Left lung (tissue), 10 donors: Measurements from ENCODE around the gene HPSE2. TPM values are rescaled to one million over a fixed set of nuclear protein-coding genes. Genes with fewer than 3 reads are reported as not detected.

Source experiments
- ATAC-seq: fragments of 200-7000 bp; cut with Tn5 transposase; one replicate; pipeline ENCODE4 v1.9.1; 2020; ENCODE audit warnings: moderate library complexity
- DNase-seq, 4 donors: peaks; one replicate each; pipeline ENCODE4 v3.0.0-alpha.2; 2013 to 2020
- H3K27ac ChIP-seq, 2 donors: fragments of 200-600 bp; sonication (generic) in 1 of 2; one replicate each; pipeline versions ENCODE4 v1.5.0 to v1.8.0; 2020 to 2021
- H3K27me3 ChIP-seq, 2 donors: fragments of 200-600 bp; sonication (generic) in 1 of 2; one replicate each; pipeline versions ENCODE4 v1.5.0 to v1.8.0; 2020 to 2021
- H3K36me3 ChIP-seq, 2 donors: fragments of 200-600 bp; sonication (generic) in 1 of 2; one replicate each; pipeline versions ENCODE4 v1.5.0 to v1.8.0; 2020 to 2021
- H3K4me1 ChIP-seq, 2 donors: fragments of 200-600 bp; one replicate each; pipeline ENCODE4 v1.8.0; 2021
- H3K4me3 ChIP-seq, 2 donors: fragments of 200-600 bp; sonication (generic) in 1 of 2; one replicate each; pipeline versions ENCODE4 v1.5.0 to v1.8.0; 2020 to 2021; ENCODE audit warnings: mild to moderate bottlenecking in 1 of 2
- H3K9me3 ChIP-seq, 2 donors: fragments of 200-600 bp; sonication (generic) in 1 of 2; one replicate each; pipeline versions ENCODE4 v1.5.0 to v1.8.0; 2020 to 2021
- CTCF ChIP-seq, 2 donors: fragments of 200-600 bp; sonication (generic) in 1 of 2; IDR thresholded peaks; one replicate each; pipeline versions ENCODE4 v1.5.0 to v1.8.0; 2021; ENCODE audit warnings: antibody characterized with exemption in 2 of 2
- intact Hi-C, 2 donors: fragments of 100-400 bp; cut with DNase I; formaldehyde crosslinking; loops; one replicate each; pipeline versions ENCODE4 v1.11.2 to v1.14.2; 2022
- polyA plus RNA-seq, 6 donors: library from polyadenylated mRNA; unstranded; fragments of 120-200 nt; gene quantifications; one replicate each; pipeline ENCODE4 v1.2.1, GENCODE V29; 2013; ENCODE audit not compliant: insufficient read length in 6 of 6
- total RNA-seq, 2 donors: library from RNA; stranded (reverse); fragmentation: NEBNext Ultra II Directional; extraction: Animal tissue kit (Norgen Biotek cat#: 25700); gene quantifications; one replicate each; pipeline ENCODE4 v1.2.1, GENCODE V29; 2021
- donor health status: DM: no; HTN: yes; CAD: no.
- donor health status: DM: no; HTN: no; CAD: no.

Gene HPSE2
- total and polyA plus RNA-seq, 8 donors, result 0.50 to 20.4 (median 12.1) TPM

- Histone ChIP-seq H3K36me3 (no peaks in the 10 kb centered on the region), H3K9me3 (peaks cover 0 to 16% of the 10 kb centered on the region in 2 donors), H3K4me3 (no peak overlapping the region), H3K27me3 (no peaks in the 10 kb centered on the region), H3K4me1 (no peaks in the 10 kb centered on the region), H3K27ac (no peak overlapping the region)
- intact Hi-C loops, result no loop called here
- DNase-seq (no peak), ATAC-seq (no peak)
- TF ChIP-seq CTCF (IDR thresholded peaks at IDR 0.05), result no peak
Observed at GRCh38 chr10:99010286-99010685, 225.4 kb downstream of the HPSE2 start.

GRCh38 chr10:99008054-99008453 lies 227.6 kb downstream of the HPSE2 start:
- no peak overlapping the region for H3K4me3 ChIP-seq
- no peaks in the 10 kb centered on the region for H3K4me1 ChIP-seq
- no peak overlapping the region for H3K27ac ChIP-seq
- intact Hi-C loops, result no loop called here
- no peaks in the 10 kb centered on the region for H3K36me3 ChIP-seq
- H3K27me3 ChIP-seq, result no peaks in the 10 kb centered on the region
- peaks cover 0 to 37% of the 10 kb centered on the region in 2 donors for H3K9me3 ChIP-seq
- no peak for ATAC-seq
- TF ChIP-seq CTCF (IDR thresholded peaks at IDR 0.05), result no peak
- DNase-seq, result no peak

- H3K27ac ChIP-seq, result no peak overlapping the region
- intact Hi-C loops, result no loop called here
- H3K4me1 ChIP-seq, result no peaks in the 10 kb centered on the region
- no peaks in the 10 kb centered on the region for H3K36me3 ChIP-seq
- no peaks in the 10 kb centered on the region for H3K27me3 ChIP-seq
- H3K9me3 ChIP-seq, result peaks cover 0 to 40% of the 10 kb centered on the region in 2 donors
- DNase-seq (no peak), ATAC-seq (no peak)
- TF ChIP-seq CTCF (IDR thresholded peaks at IDR 0.05), result no peak
- no peak overlapping the region for H3K4me3 ChIP-seq
Observed at GRCh38 chr10:99007457-99007856, 228.2 kb downstream of the HPSE2 start.

GRCh38 chr10:99005254-99005653 lies 230.4 kb downstream of the HPSE2 start:
- Histone ChIP-seq H3K9me3 (peaks cover 0 to 40% of the 10 kb centered on the region in 2 donors), H3K36me3 (no peaks in the 10 kb centered on the region), H3K27me3 (no peaks in the 10 kb centered on the region), H3K4me1 (no peaks in the 10 kb centered on the region), H3K4me3 (no peak overlapping the region), H3K27ac (no peak overlapping the region)
- DNase-seq (no peak), ATAC-seq (no peak)
- no peak for TF ChIP-seq CTCF (IDR thresholded peaks at IDR 0.05)
- intact Hi-C loops, result no loop called here

- TF ChIP-seq CTCF (IDR thresholded peaks at IDR 0.05), result no peak
- intact Hi-C loops, result no loop called here
- Histone ChIP-seq H3K27ac (no peak overlapping the region), H3K36me3 (no peaks in the 10 kb centered on the region), H3K9me3 (peaks cover 0 to 40% of the 10 kb centered on the region in 2 donors), H3K4me3 (no peak overlapping the region), H3K4me1 (no peaks in the 10 kb centered on the region), H3K27me3 (no peaks in the 10 kb centered on the region)
- ATAC-seq, result no peak
- no peak for DNase-seq
Observed at GRCh38 chr10:99004738-99005137, 230.9 kb downstream of the HPSE2 start.
